GM04503 (cell line): ENCODE measurements around the gene TFEB.
A peak's percentile ranks its signal among the peaks of the same experiment; 100 is the strongest.

Experiments
- DNase-seq: peaks from one replicate; pipeline ENCODE4 v3.0.0-alpha.2; 2012; ENCODE audit warnings: low read depth

The TFEB gene

GRCh38 chr6:41690541-41691330, 44.7 kb downstream of the TFEB start:
- DNase-seq, result no peak

GRCh38 chr6:41689171-41690008, 46.0 kb downstream of the TFEB start:
- DNase-seq, result no peak

- DNase-seq, result no peak
These were observed 47.0 kb downstream of the TFEB start for GRCh38 chr6:41688256-41688965.

GRCh38 chr6:41687501-41688175, 47.8 kb downstream of the TFEB start:
- no peak for DNase-seq

GRCh38 chr6:41685641-41686380, 49.6 kb downstream of the TFEB start:
- DNase-seq, result no peak

- DNase-seq, result no peak
These were observed 50.9 kb downstream of the TFEB start for GRCh38 chr6:41684311-41685180.

- DNase-seq, result no peak
These were observed 51.7 kb downstream of the TFEB start for GRCh38 chr6:41683523-41684310.

GRCh38 chr6:41683273-41683522, 52.2 kb downstream of the TFEB start:
- no peak for DNase-seq

- no peak for DNase-seq
These were observed 52.7 kb downstream of the TFEB start for GRCh38 chr6:41682497-41683272.

GRCh38 chr6:41682056-41682477, 53.3 kb downstream of the TFEB start:
- peak; percentile 40 for DNase-seq

GRCh38 chr6:41680182-41680965, 55.0 kb downstream of the TFEB start:
- DNase-seq, result no peak

- DNase-seq, result no peak
These were observed 55.7 kb downstream of the TFEB start for GRCh38 chr6:41679696-41680095.

- no peak for DNase-seq
These were observed 56.8 kb downstream of the TFEB start for GRCh38 chr6:41678511-41679084.

GRCh38 chr6:41677124-41677921, 58.1 kb downstream of the TFEB start:
- no peak for DNase-seq

GRCh38 chr6:41676431-41676830, 59.0 kb downstream of the TFEB start:
- no peak for DNase-seq

GRCh38 chr6:41675992-41676391, 59.4 kb downstream of the TFEB start:
- no peak for DNase-seq

- no peak for DNase-seq
These were observed 60.1 kb downstream of the TFEB start for GRCh38 chr6:41675176-41675775.
